Measurements from ENCODE around the gene FOXI1.

DNA sequence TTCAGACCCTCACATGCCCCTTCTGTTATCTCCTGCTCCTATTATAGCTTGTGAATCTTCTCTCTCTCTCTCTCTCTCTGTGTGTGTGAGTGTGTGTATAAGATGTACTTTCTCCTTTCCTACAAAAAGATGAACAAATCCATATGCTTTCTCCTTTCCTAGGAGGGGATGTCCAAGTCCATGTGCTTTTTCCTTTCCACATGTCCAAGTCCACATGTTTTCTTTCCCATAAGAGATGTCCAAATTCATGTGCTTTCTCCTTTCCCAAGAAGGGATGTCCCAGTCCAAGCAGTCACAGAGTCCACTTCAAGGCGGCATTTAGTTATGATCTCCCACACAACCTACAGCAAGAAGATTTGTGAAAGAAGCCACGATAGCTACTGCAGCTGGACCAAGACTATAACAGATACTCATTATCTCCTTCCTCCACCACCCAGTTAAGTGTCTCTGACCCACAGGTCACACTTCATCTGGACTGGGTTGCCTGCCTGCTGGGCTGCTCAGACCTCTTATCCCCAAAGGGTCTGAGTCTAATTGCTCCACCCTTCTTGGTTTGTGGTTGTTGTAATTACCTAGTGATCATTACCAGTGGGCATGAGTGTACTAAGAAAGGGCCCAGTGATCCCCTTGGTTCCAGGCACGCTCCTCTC, 18.4 kb upstream of the FOXI1 start:
- TF ChIP-seq, protein P1, sequence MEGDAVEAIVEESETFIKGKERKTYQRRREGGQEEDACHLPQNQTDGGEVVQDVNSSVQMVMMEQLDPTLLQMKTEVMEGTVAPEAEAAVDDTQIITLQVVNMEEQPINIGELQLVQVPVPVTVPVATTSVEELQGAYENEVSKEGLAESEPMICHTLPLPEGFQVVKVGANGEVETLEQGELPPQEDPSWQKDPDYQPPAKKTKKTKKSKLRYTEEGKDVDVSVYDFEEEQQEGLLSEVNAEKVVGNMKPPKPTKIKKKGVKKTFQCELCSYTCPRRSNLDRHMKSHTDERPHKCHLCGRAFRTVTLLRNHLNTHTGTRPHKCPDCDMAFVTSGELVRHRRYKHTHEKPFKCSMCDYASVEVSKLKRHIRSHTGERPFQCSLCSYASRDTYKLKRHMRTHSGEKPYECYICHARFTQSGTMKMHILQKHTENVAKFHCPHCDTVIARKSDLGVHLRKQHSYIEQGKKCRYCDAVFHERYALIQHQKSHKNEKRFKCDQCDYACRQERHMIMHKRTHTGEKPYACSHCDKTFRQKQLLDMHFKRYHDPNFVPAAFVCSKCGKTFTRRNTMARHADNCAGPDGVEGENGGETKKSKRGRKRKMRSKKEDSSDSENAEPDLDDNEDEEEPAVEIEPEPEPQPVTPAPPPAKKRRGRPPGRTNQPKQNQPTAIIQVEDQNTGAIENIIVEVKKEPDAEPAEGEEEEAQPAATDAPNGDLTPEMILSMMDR (IDR thresholded peaks at IDR 0.05; ENCODE audit: low read length), result no peak
- no peak for TF ChIP-seq EZH2 (IDR thresholded peaks at IDR 0.05; ENCODE audit: borderline replicate concordance, low read length)

Measured in OCI-LY1 (cell line).